Spleen (tissue), 13 donors: ENCODE results near the gene GRPEL1. TPM values are rescaled to one million over a fixed set of nuclear protein-coding genes. Genes with fewer than 3 reads are reported as not detected.
A peak's percentile ranks its signal among the peaks of the same experiment; 100 is the strongest.

ENCODE experiments used
- DNase-seq: peaks from one replicate; pipeline ENCODE4 v3.0.0-alpha.2; 2020
- H3K27ac ChIP-seq, 8 donors: fragments of 200-600 bp; sonication (generic) in 7 of 8; 1 replicate in 4 of 8; 2 replicates in 4 of 8; pipeline versions ENCODE4 v1.5.0 to v1.8.0; 2016 to 2021; ENCODE audit warnings: inconsistent platforms in 4 of 8, mild to moderate bottlenecking in 4 of 8, moderate library complexity in 1 of 8
- H3K27me3 ChIP-seq, 7 donors: fragments of 200-600 bp; sonication (generic) in 6 of 7; replicated peaks in 1 of 7; 1 replicate in 4 of 7; 2 replicates in 3 of 7; pipeline versions ENCODE4 v1.5.0 to v1.8.0; 2016 to 2021; ENCODE audit warnings: inconsistent platforms in 3 of 7, mild to moderate bottlenecking in 1 of 7
- H3K36me3 ChIP-seq, 6 donors: fragments of 200-600 bp; sonication (generic) in 5 of 6; 1 replicate in 4 of 6; 2 replicates in 2 of 6; pipeline versions ENCODE4 v1.5.0 to v1.8.0; 2016 to 2021; ENCODE audit warnings: inconsistent platforms in 2 of 6
- H3K4me1 ChIP-seq, 6 donors: fragments of 200-600 bp; sonication (generic) in 5 of 6; 1 replicate in 3 of 6; 2 replicates in 3 of 6; pipeline versions ENCODE4 v1.5.0 to v1.8.0; 2016 to 2021; ENCODE audit warnings: inconsistent platforms in 3 of 6
- H3K4me3 ChIP-seq, 8 donors: fragments of 200-600 bp; sonication (generic) in 7 of 8; 1 replicate in 4 of 8; 2 replicates in 4 of 8; pipeline versions ENCODE4 v1.5.0 to v1.8.0; 2016 to 2021; ENCODE audit warnings: inconsistent platforms in 4 of 8, mild to moderate bottlenecking in 4 of 8, moderate library complexity in 2 of 8
- H3K9me3 ChIP-seq, 8 donors: fragments of 200-600 bp; sonication (generic) in 7 of 8; 1 replicate in 4 of 8; 2 replicates in 4 of 8; pipeline versions ENCODE4 v1.5.0 to v1.8.0; 2016 to 2021; ENCODE audit warnings: inconsistent platforms in 4 of 8
- CTCF ChIP-seq, 11 experiments: fragments of 200-600 bp in 7 of 11; fragments of 450-650 bp in 4 of 11; sonication (generic) in 4 of 11; IDR thresholded peaks in 8 of 11; conservative IDR thresholded peaks in 3 of 11; 1 replicate in 7 of 11; 2 replicates in 4 of 11; pipeline versions ENCODE4 v1.4.0 to v1.8.0; 2016 to 2021; ENCODE audit warnings: antibody characterized with exemption in 11 of 11, inconsistent platforms in 4 of 11, mild to moderate bottlenecking in 1 of 11
- POLR2A ChIP-seq, 3 donors: fragments of 450-650 bp; IDR thresholded peaks; one replicate each; pipeline ENCODE4 v1.5.1; 2017; ENCODE audit warnings: antibody characterized with exemption in 3 of 3, mild to moderate bottlenecking in 1 of 3
- POLR2AphosphoS5 ChIP-seq, 3 donors: sonication (generic); formaldehyde crosslinking; IDR thresholded peaks; one replicate each; pipeline ENCODE4 v1.5.1; 2017; ENCODE audit warnings: antibody characterized with exemption in 3 of 3
- WGBS, 5 donors: extraction: QIAGEN DNeasy Blood & Tissue Kit in 3 of 5; methylation state at CpG; one replicate each; pipeline versions ENCODE4 v1.1.5 to v1.1.7; 2013 to 2018; 5-methylcytosine and 5-hydroxymethylcytosine counted together
- intact Hi-C: fragments of 100-400 bp; cut with DNase I; formaldehyde crosslinking; loops from one replicate; pipeline ENCODE4 v1.15.0; 2023; ENCODE audit warnings: low total_unique reads
- long read RNA-seq, 2 donors: transcript quantifications; one replicate each; lab custom pipeline, GENCODE V29; 2026
- polyA plus RNA-seq, 3 donors: library from polyadenylated mRNA; stranded (reverse); fragments of 200-250 nt; gene quantifications; one replicate each; pipeline ENCODE4 v1.2.1, GENCODE V29; 2013
- total RNA-seq, 7 donors: library from RNA; depleted of rRNA in 3 of 7; stranded (reverse); fragments of >200 nt in 3 of 7; fragmentation: NEBNext Ultra II Directional in 4 of 7; extraction: Animal tissue kit (Norgen Biotek cat#: 25700) in 4 of 7; gene quantifications; one replicate each; pipeline versions ENCODE4 v1.1.0 to v1.2.1, GENCODE V29; 2016 to 2021
- donor health status: healthy with polysubstance abuse.
- donor health status: DM: no; HTN: no; CAD: no; lungs with moderate emphysema.
- donor health status: DM: no; HTN: no; CAD: no.
- donor health status: Bipolar disorder and iron deficiency.
- donor health status: healthy.
- donor health status: DM: no; HTN: no; CAD: no.
- donor health status: DM: yes; HTN: yes; CAD: no.

GRPEL1 gene
- total RNA-seq (10 to 100 TPM; 21.3 to 42.7 (median 32.7) TPM), polyA plus RNA-seq (10 to 100 TPM; 17.6 to 29.6 (median 23.8) TPM)
- long read RNA-seq, donor 1, transcript GRPEL1-201 (4 exons, 2,775 nt), result major isoform, 9 of 9 reads
- long read RNA-seq, donor 1, partial matches to known transcripts, result 0 of 9 reads
- long read RNA-seq, donor 1, other reads (novel, unspliced or antisense), result 0 of 9 reads
- long read RNA-seq, donor 2, transcript GRPEL1-201 (4 exons, 2,775 nt), result major isoform, 7 of 8 reads
- long read RNA-seq, donor 2, partial matches to known transcripts, result 0 of 8 reads
- long read RNA-seq, donor 2, other reads (novel, unspliced or antisense), result 0 of 8 reads

GRCh38 chr4:7067452-7068278 lies at the start of gene GRPEL1:
Gene GRPEL1 (minus strand): TSS chr4:7068064. CDS start chr4:7068032, 32 bp downstream.
- peak within 1 kb of the TSS; percentile 75 to 99 (median 94) for H3K4me3 ChIP-seq
- peaks cover 0 to 31% (median 22%) of the 10 kb centered on the region in 6 donors for H3K36me3 ChIP-seq
- peak within 1 kb of the TSS; percentile 93 to 99 (median 94) for H3K27ac ChIP-seq
- TF ChIP-seq CTCF (IDR thresholded peaks at IDR 0.05 in 8 of 11, conservative IDR thresholded peaks at IDR 0.05 in 3 of 11) (peak in 2 of 11 experiments; percentile 16 to 33), POLR2A (IDR thresholded peaks at IDR 0.05) (peak; percentile 94 to 98 (median 96)), POLR2AphosphoS5 (IDR thresholded peaks at IDR 0.05) (peak; percentile 100)
- DNase-seq, result peak; percentile 99
- H3K4me1 ChIP-seq, result peaks cover 24 to 76% (median 57%) of the 10 kb centered on the region in 6 donors
- intact Hi-C loops, result no loop called here
- 0 to 2% (median 0%) methylated on average over 41 to 81 of the region's 81 CpGs for WGBS, 5 donors
- H3K27me3 ChIP-seq, result peaks cover 0 to 9% (median 0%) of the 10 kb centered on the region in 7 donors
- no peaks in the 10 kb centered on the region for H3K9me3 ChIP-seq

DNA sequence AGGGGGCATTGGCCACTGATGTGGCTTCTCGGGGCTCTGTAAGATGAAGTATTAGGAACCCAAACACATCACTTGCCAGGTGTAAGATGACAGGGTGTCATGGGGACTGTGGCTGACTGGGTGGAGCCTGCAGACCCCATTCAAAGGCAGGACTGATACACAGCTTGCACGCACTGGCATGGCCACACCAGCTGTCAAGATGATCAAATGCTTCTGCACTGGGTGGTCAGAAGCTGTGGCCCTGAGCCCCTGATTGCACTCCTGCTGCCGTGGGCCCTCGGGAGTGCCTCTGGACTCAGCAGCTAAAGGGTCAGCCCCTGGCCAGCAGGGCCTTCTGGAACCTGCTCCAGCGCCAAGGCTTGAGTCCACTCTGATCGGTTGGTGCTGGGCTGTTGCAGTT lies 48.8 kb upstream of the GRPEL1 start:
- 64 to 80% (median 78%) methylated on average over 6 of the region's 6 CpGs for WGBS, 5 donors
- TF ChIP-seq CTCF (IDR thresholded peaks at IDR 0.05 in 8 of 11, conservative IDR thresholded peaks at IDR 0.05 in 3 of 11), result no peak
- TF ChIP-seq POLR2AphosphoS5 (IDR thresholded peaks at IDR 0.05), result no peak
- no peak for TF ChIP-seq POLR2A (IDR thresholded peaks at IDR 0.05)
- intact Hi-C loops, result no loop called here
- Histone ChIP-seq H3K36me3 (no peaks in the 10 kb centered on the region), H3K9me3 (peaks cover 0 to 12% (median 0%) of the 10 kb centered on the region in 8 donors), H3K27me3 (peaks cover 0 to 15% (median 0%) of the 10 kb centered on the region in 7 donors), H3K4me1 (no peaks in the 10 kb centered on the region), H3K4me3 (no peak overlapping the region), H3K27ac (no peak overlapping the region)
- DNase-seq, result no peak

GRCh38 chr4:7115557-7116340 lies 47.9 kb upstream of the GRPEL1 start:
- peaks cover 0 to 12% (median 0%) of the 10 kb centered on the region in 8 donors for H3K9me3 ChIP-seq
- no peak for DNase-seq
- TF ChIP-seq POLR2AphosphoS5 (IDR thresholded peaks at IDR 0.05), result no peak
- H3K4me3 ChIP-seq, result no peak overlapping the region
- WGBS, 5 donors, result 78 to 90% (median 86%) methylated on average over 19 to 22 of the region's 22 CpGs
- no peaks in the 10 kb centered on the region for H3K36me3 ChIP-seq
- peaks cover 0 to 10% (median 0%) of the 10 kb centered on the region in 7 donors for H3K27me3 ChIP-seq
- no peaks in the 10 kb centered on the region for H3K4me1 ChIP-seq
- intact Hi-C loops, result no loop called here
- H3K27ac ChIP-seq, result no peak overlapping the region

DNA sequence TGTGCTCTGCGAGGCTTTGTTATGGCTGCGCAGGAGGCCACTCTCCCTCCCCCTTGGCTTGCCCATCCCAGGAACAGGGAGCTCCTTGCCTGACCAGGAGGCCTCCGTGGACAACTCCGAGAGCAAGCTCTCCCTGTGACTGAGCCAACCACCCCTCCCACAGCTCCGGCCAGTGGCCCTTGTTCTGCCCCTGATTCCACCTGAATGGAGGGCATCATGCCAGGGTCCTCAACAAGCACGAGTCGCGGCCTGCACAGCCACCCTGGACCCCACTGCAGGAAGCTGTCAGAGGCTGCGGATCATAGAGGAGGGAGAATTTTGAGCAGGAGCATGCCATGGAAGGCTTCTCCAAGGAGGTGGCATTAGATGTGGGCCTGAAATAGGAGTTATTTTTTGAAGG lies 44.8 kb upstream of the GRPEL1 start:
- H3K9me3 ChIP-seq, result peaks cover 0 to 8% (median 0%) of the 10 kb centered on the region in 8 donors
- no peak for TF ChIP-seq POLR2AphosphoS5 (IDR thresholded peaks at IDR 0.05)
- no peaks in the 10 kb centered on the region for H3K36me3 ChIP-seq
- intact Hi-C loops, result no loop called here
- no peak overlapping the region for H3K4me3 ChIP-seq
- H3K27me3 ChIP-seq, result no peaks in the 10 kb centered on the region
- no peaks in the 10 kb centered on the region for H3K4me1 ChIP-seq
- DNase-seq, result peak; percentile 65
- 91 to 97% (median 92%) methylated on average over 8 to 9 of the region's 9 CpGs for WGBS, 5 donors
- no peak overlapping the region for H3K27ac ChIP-seq
